CD4-positive, alpha-beta T cell treated with Interleukin-17A for 4 hours (primary cell): ENCODE results near the gene CDC42BPA.
"Not testable (repeated sequence)": the region's sequence is repeated elsewhere in the genome, so short reads cannot be mapped to it uniquely, and the experiment has no call there.

Experiments used
- DNase-seq: peaks from one replicate; pipeline ENCODE4 v3.0.0-alpha.2; 2020; ENCODE audit warnings: mixed read lengths

CDC42BPA gene, protein sequence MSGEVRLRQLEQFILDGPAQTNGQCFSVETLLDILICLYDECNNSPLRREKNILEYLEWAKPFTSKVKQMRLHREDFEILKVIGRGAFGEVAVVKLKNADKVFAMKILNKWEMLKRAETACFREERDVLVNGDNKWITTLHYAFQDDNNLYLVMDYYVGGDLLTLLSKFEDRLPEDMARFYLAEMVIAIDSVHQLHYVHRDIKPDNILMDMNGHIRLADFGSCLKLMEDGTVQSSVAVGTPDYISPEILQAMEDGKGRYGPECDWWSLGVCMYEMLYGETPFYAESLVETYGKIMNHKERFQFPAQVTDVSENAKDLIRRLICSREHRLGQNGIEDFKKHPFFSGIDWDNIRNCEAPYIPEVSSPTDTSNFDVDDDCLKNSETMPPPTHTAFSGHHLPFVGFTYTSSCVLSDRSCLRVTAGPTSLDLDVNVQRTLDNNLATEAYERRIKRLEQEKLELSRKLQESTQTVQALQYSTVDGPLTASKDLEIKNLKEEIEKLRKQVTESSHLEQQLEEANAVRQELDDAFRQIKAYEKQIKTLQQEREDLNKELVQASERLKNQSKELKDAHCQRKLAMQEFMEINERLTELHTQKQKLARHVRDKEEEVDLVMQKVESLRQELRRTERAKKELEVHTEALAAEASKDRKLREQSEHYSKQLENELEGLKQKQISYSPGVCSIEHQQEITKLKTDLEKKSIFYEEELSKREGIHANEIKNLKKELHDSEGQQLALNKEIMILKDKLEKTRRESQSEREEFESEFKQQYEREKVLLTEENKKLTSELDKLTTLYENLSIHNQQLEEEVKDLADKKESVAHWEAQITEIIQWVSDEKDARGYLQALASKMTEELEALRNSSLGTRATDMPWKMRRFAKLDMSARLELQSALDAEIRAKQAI (N-terminal part only)

DNA sequence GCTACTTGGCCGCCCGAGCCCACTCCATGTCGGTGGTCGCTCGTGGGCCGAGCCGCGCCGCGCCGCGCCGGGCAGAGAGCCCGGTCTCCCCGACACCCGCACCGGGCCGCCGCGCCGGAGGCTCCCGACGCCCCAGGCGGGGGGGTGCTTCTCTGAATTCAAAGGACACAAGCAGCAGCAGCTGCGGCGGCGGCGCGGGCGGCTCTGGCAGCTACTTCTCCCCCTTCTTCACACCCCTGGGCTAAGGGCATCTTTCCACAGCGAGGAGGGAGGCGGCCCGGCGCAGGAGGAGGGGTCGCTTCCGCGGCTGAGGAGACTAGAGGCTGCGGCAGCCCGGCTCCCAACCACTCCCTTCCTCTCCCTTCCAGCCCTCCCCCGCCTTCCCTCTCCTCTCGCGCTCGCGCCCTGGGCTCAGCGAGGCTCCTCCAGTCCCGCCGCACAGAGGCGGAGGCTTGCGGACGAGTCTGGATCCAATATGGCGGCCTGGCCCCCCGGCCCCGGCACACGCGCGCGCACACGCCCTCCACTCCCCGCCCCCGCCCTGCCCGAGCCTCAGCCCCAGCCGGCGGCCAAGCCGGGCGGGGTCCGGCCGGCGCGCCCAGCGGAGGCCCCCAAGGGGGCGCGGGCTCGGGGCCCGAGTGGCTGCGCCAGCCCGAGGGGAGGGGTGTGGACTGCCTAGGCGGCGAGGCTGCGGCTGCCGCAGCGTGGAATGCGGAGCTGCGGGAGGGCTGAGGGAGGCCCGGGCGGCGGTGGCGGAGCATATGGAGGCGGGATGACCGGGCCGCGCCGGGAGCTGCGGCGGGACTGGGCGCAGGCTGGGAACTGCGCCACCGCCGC, at the start of gene CDC42BPA:
Gene CDC42BPA (minus strand): TSS at position 477 of the 837 bp plus-strand sequence. CDS start 1,310 bp downstream, outside the sequence.
- DNase-seq = peak; percentile 36

DNA sequence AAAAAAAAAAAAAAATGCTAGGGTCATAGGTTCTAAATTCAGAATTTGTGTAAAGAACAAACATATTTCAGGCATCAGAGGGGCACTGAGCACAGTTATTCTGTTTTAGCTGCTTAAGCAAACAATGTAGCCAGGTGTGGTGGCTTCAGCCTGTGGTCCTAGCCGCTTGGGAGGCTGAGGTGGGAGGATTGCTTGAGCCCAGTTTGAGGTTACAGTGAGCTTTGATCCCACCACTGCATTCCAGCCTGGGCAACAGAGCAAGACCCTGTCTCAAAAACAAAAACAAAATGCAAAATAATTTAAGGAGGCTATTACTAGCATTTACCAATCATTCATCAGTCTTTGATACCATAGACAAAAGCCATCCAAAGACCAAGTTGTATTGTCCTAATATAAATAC, 49.7 kb upstream of the CDC42BPA start:
- DNase-seq = no peak

DNA sequence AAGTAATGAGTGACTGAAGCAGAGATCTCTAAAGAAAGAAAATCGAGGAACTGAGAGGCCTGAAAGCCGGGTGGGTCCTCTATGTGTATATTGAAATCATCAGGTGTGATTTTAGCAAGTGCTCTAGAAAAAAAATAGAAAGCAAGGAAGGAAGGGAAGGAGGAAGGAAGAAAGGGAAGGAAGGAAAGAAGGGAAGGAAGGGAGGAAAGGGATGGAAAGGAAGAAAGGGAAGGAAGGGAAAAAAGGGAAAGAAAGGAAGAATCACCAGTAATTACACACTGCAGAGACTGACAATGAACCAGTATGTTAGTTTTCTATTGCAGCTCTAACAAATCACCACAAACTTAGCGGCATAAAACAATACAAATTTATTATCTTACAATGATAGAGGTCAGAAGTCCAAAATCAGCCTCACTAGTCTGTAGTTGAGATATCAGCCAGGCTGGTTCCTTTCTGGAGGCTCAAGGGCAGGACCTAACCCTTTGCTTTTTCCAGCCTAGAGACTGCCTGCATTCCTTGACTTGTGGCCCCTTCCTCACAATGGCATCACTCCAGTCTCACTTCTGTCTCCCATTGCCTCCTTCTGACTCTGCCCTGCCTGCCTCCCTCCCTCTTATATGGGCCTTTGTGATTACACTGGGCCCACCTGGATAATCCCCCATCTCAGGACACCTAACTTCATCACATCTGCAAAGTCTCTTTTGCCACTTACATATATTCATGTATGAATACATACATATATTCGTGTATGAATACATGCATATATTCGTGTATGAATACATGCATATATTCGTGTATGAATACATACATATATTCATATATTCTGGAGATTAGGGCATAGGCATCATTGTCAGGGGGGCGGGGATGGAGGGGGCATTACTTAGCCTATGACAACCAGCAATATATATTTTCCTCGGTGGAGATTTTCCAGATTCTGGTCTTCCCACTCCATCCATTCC, 47.5 kb upstream of the CDC42BPA start:
- DNase-seq = no peak

DNA sequence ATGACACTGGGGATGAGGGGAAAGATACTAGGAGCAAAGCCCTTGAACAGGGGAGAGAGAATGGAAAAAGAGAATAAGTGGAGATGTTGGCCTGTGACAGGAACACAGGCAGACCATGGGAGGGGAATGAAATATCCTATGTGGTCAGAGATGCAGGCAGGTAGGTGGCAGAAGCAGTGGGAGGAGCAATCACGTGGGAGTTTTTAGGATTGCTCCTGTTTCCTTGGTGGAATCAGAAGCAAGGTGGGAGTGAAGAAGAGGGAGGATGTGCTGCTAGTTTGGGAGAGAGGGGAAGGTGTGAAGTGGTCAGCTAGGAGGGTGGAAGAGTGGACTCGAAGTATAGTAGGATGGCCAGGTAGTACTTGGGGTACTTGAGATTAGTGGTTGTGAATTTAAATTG, 46.4 kb upstream of the CDC42BPA start:
- no peak for DNase-seq

DNA sequence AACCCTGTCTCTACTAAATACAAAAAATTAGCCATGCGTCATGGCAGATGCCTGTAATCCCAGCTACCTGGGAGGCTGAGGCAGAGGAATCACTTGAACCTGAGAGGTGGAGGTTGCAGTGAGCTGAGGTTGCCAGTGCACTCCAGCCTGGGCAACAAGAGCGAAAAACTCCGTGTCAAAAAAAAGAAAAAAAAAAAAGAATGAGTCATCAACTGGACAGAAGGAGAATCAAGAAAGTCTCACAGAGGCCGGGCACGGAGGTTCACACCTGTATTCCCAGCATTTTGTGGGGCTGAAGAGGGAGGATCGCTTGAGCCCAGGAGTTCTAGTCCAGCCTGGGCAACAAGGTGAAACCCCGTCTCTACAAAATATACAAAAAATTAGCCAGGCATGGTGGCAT, 45.5 kb upstream of the CDC42BPA start:
- no peak for DNase-seq

DNA sequence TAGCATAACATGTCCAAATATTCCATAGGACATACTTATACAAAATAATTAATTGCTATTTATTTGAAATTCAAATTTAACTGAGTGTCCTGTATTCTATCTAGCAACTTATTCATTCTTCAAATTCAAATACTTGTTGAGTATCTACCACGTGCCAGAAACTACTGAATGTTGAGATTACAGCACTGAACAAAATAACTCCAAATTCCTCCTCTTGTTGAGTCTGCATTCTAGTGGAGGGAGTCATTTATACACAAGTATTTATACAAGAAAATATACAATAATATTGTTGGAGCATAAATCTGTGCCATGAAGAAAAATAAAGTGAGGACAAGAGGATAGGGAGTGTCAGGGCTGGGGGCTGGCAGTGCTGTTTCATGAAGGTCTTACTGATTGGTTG, 43.7 kb upstream of the CDC42BPA start:
- no peak for DNase-seq

DNA sequence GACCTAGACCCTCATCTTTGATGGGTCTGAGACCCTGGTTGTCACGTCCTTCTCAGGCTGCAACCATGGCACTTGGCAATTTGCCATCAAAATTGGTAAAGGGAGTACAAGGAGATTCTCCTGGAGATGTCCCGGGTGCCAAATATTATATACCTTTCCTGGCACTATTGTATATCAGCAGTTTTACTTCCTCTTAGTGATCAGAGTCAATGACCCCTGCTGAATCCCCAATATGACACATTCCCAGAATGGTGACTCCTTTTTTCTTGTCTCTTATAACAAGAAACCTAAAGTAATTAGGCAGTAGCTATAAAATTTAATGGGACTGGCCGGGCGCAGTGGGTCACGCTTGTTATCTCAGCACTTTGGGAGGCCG, 39.6 kb upstream of the CDC42BPA start:
- DNase-seq = no peak

DNA sequence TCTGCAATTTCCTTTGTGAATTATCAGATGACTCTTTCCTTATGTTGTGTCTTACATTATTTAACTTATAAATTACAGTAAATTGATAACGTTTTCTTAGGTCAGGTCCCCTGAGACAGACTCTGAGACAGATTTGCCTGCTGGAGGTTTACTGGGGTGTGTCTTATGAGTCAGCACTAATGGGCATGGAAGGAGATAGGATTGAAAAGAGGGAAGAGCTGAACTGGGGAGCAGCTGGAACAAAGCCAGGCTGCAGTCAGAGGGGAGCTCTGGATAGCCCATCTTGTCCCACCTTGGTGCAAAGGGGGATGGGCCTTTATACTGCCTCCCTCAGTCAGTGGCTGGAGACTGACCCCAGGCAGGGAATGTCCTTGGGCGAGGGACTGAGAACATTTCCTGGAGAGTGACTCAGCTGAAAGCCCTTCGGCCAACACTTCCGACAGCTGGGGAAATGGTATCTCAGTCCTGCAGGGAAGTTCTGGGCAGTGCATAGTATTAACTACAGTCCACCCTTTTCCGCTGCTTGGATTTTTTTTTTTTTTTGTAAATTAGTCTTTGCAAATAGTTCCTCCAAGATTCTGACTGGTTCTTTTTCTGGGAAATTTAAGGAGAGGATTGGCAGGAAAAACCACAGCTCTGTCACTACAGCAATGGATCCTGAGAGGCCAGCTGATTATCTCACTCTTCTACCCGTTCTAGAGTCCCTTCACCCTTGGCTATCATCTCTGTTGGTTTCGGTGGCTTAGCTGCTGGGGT, 39.1 kb upstream of the CDC42BPA start:
- no peak for DNase-seq

DNA sequence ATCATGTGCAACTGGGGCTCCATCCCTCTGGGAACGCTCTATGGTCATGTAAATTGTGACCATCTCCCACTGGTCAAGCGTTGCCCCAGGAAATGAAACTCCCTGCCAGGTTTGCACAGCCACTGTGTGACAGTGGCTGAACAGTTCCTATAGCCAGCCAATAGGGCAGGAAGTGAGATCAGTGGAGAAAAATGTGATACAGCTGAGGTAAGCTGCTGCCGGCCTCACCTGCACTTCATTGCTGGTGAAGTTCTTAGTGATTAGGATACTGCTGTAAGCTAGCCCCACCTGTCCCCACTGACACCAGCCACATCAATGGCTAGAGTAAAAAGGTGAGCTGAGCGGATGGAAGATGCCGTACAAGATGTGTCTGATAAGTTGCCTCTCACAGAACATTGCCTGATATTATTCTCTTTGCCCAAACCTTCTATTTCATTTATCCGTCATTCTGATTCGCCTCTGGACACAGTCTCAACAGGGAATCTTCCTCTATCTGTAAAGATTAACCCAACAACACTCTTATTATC, 38.4 kb upstream of the CDC42BPA start:
- DNase-seq = no peak

DNA sequence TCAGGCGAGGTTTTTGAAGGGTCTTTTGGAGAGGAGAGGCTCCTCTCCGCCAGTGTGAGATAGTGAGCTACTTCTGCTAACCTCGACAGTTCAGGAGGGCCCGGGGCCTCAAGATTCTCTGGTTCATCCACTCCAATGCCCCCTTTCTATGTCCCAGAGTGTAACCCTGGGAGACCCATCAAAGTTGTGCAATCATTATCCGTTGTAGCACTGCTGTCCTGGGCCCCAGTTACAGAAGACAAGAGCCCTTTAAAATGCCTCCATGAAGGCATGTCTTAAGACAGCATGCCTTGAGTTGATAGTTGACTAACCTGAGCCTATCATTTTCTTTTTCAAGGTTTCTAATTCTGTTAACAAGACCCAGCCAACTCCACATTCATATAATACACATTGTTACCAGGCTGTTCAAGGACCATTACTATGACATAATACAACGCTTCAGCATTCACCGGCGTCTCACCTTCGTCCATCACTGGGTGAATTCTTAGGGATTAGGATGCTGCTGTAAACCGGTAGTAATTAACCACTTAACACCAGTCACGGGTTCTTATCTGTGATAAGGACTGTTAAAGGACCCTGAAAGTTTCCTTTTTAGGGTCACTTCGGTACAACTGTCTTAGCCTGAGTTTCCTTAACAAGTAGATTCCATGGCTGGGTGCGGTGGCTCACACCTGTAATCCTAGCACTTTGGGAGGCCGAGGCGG, 37.4 kb upstream of the CDC42BPA start:
- no peak for DNase-seq

DNA sequence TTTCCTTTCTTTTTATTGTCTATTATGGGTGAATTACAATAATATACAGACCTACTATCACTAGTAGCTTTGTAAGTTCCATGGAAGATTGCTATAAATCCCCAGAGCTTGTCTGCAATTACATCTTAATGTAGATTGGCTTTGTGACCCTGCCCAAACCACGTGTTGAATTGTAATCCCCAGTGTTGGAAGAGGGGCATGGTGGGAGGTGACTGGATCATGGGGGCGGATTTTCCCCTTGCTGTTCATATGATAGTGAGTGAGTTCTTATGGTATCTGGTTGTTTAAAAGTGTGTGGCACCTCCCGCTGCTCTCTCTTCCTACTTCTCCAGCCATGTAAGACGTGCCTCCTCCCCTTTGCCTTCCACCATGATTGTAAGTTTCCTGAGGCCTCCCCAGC, 34.9 kb upstream of the CDC42BPA start:
- no peak for DNase-seq

DNA sequence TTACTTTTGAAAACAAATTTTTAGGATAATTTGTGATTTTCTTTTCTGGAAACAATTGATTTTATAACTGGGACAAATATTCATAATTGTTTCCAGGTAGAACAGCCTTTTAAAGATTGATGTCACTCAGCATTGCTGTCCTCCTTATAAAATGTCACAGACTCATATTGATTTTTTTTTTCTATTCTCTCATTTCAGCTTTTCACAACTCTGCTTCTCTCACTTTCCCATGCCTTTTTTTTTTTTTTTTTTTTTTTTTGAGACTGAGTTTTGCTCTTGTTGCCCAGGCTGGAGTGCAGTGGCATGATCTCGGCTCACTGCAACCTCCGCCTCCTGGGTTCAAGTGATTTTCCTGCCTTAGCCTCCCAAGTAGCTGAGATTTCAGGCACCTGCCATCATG, 33.9 kb upstream of the CDC42BPA start:
- not testable (repeated sequence) for DNase-seq

DNA sequence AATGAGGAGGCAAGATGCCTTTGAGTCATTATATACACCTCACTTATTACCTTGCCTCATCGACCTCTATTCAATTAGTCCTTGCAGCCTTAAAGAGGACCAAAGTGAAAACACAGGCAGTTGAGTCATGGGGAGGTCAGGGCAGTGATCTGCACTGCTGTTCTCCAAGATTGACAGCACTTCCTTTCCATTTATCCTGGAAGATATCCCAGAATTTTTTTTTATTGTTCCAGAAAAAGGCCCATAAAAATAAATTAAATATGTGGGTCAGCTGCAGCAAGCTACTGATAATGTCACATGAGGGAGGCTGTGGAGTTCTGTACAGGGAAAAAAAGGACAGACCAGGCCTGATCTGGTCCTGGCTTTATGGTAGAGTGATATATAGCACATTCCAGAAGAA, 33.2 kb upstream of the CDC42BPA start:
- no peak for DNase-seq

DNA sequence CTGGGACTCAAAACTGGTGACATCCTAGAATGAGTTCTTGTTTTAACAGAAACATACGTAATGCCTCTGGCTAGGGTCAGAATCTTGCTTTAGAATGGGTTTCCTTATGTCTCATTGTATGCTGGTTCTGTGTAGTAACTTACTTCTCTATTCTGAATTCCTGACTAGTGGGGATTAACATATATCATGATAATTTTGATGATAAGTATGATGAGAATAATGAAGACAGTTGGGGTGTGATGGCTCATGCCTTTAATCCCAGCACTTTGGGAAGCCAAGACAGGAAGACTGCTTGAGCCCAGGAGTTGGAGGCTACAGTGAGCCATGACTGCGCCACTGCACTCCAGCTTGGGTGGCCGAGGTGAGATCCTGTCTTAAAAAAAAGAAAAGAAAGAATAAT, 31.7 kb upstream of the CDC42BPA start:
- no peak for DNase-seq

DNA sequence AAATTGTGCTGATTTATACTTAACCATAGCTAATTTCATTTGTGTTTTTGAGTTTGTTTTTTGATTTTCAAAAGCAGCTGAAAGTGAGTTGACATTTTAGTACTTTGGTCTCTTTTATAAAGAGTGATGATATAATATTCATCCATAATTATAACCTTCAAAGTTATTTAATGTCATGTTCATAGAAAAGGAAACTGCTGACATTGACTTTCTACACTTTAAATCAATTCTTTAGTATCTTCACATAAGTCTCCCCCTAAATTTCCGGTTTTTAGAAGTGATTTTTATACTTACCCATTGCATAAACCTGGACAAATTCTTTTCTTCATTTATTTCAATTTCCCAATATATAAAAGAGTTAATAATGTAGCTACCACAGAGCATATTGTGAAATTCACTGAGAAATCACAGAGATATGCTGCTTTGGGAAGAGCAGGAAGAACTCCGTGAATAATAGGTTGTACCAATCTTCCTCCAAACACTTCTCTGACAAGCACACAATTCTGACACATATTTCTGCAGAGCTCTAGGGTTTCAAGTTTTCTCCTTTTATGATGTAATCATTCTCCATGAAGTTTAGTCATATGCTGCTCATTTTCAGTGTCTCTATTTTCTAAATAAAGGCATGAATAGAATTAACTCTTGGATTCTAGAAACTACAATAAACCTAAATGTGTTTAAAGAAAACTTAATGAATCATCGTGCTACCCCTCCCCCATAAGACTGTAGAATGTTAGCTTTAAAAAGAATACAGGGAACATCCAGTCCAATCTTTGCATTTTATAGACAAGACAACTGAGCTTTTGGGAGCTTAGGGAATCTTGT, 25.6 kb upstream of the CDC42BPA start:
- no peak for DNase-seq

DNA sequence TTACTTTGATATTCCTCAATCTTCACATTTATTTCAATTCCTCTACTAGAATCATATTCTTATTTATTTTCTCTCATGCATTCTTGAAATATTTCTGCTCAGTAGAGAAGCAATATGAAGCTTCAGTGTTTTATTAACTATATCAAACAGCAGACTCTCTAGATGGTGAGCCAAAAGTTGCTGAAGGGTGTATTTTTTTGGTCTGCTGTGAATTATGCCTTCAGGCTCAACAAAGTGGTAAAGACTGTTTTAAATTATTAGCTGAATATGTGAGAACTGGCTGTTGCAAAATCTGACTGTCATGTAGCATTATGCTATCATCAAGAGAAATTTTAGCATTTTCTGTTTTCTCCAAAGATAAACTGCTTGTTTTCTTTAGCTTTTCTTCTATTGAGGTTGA, 24.9 kb upstream of the CDC42BPA start:
- no peak for DNase-seq

DNA sequence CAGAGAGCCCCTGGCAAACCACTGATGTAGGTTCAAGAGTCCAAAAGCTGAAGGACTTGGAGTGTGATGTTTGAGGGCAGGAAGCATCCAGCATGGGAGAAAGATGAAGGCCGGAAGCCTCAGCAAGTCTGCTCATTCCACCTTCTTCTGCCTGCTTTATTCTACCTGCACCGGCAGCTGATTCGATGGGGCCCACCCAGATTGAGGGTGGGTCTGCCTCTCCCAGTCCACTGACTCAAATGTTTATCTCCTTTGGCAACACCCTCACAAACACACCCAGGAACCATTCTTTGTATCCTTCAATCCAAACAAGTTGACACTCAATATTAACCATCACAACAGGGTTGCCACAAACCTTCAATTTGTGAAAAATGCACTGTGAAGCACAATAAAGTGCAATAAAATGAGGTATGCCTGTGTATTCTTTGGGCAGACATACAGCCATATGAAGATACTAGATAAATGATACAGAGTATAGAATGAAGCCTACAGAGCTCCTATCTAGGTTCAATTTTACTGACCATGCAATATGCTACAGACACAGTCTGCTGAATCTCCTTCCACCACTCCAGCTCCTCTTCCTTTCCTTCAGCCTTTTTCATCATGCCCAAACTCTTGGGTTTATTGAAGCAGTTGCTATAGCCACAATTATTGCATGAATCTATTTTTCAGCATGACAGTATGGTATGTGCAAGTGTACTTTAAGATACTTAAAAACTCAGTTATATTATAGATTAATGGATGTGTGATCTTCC, 24.0 kb upstream of the CDC42BPA start:
- DNase-seq = no peak

DNA sequence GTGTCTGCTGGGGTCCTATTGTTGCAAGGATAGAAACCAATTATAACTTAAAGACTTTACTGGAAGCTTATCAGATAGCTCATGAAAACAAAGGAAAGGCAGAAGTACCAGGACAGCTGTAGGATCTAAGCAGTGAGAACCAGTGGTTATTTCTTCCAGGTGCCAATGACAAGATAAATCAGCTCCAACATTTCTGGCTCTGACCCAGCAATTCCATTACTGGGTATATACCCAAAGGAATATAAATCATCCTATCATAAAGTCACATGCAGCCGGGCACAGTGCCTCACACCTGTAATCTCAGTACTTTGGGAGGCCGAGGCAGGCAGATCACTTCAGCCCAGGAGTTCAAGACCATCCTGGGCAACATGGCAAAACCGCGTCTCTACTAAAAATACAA, 17.8 kb upstream of the CDC42BPA start:
- DNase-seq = not testable (repeated sequence)
